CD4-positive, alpha-beta T cell (primary cell): ENCODE measurements around the gene AUTS2. TPM values are rescaled to one million over a fixed set of nuclear protein-coding genes. Genes with fewer than 3 reads are reported as not detected.

Experiments
- ATAC-seq: fragments of 200-7000 bp; cut with Tn5 transposase; one replicate; pipeline ENCODE4 v1.10.0; 2022; ENCODE audit warnings: mild to moderate bottlenecking; ENCODE audit not compliant: poor library complexity
- CTCF ChIA-PET: fragments of 350-600 bp; sonication (Branson Sonifier 250); formaldehyde crosslinking; loops from one replicate; lab custom pipeline; 2021; ENCODE audit warnings: antibody characterized with exemption, inconsistent platforms; lab: Charles Lee
- POLR2A ChIA-PET: fragments of 350-600 bp; sonication (Branson Sonifier 250); formaldehyde crosslinking; loops from one replicate; lab custom pipeline; 2021; ENCODE audit warnings: antibody characterized with exemption, inconsistent platforms; lab: Charles Lee
- DNase-seq, 14 experiments: peaks; one replicate each; pipeline ENCODE4 v3.0.0-alpha.2; 2013 to 2020; ENCODE audit warnings: mixed read lengths in 2 of 14
- H3K27ac ChIP-seq, 2 donors: one replicate each; pipeline versions ENCODE4 v1.5.1 to v1.7.0; 2013; ENCODE audit warnings: low read length in 2 of 2, low read depth in 1 of 2, mild to moderate bottlenecking in 1 of 2
- H3K27me3 ChIP-seq, 2 experiments: 1 replicate in 1 of 2; 2 replicates in 1 of 2; pipeline versions ENCODE4 v1.6.1 to v1.7.0; 2013; ENCODE audit warnings: low read length in 2 of 2, control low read depth in 1 of 2, mild to moderate bottlenecking in 1 of 2, moderate library complexity in 1 of 2; ENCODE audit not compliant: insufficient read depth in 2 of 2, control insufficient read depth in 1 of 2
- H3K36me3 ChIP-seq: one replicate; pipeline ENCODE4 v1.6.1; 2013; ENCODE audit warnings: low read length, control low read depth; ENCODE audit not compliant: insufficient read depth
- H3K4me1 ChIP-seq: one replicate; pipeline ENCODE4 v1.6.1; 2013; ENCODE audit warnings: low read length, control low read depth; ENCODE audit not compliant: insufficient read depth
- H3K4me3 ChIP-seq: one replicate; pipeline ENCODE4 v1.5.1; 2013; ENCODE audit warnings: mild to moderate bottlenecking, low read length, moderate library complexity
- H3K9me3 ChIP-seq, 2 experiments: 1 replicate in 1 of 2; 2 replicates in 1 of 2; pipeline versions ENCODE4 v1.6.1 to v1.7.0; 2013; ENCODE audit warnings: low read length in 2 of 2, mild to moderate bottlenecking in 2 of 2, control low read depth in 1 of 2, moderate library complexity in 1 of 2; ENCODE audit not compliant: control insufficient read depth in 1 of 2, insufficient read depth in 1 of 2
- H3K27ac Mint-ChIP-seq: one replicate; pipeline ENCODE4 v1.8.0; 2020; ENCODE audit warnings: mixed read lengths
- H3K27me3 Mint-ChIP-seq: one replicate; pipeline ENCODE4 v1.8.0; 2021; ENCODE audit warnings: mixed read lengths
- H3K36me3 Mint-ChIP-seq: one replicate; pipeline ENCODE4 v1.8.0; 2021; ENCODE audit warnings: low read depth, mixed read lengths
- H3K4me1 Mint-ChIP-seq: one replicate; pipeline ENCODE4 v1.8.0; 2021; ENCODE audit warnings: low read depth, mixed read lengths
- H3K4me3 Mint-ChIP-seq: one replicate; pipeline ENCODE4 v1.8.0; 2020; ENCODE audit warnings: mild to moderate bottlenecking, mixed read lengths
- H3K9me3 Mint-ChIP-seq: one replicate; pipeline ENCODE4 v1.8.0; 2020; ENCODE audit warnings: mixed read lengths
- CTCF ChIP-seq: fragments of 200-600 bp; IDR thresholded peaks from one replicate; pipeline ENCODE4 v1.8.0; 2022; ENCODE audit warnings: antibody characterized with exemption, mild to moderate bottlenecking
- intact Hi-C, 2 experiments: fragments of 100-400 bp; cut with DNase I in 1 of 2; cut with micrococcal nuclease in 1 of 2; formaldehyde crosslinking; loops; one replicate each; pipeline versions ENCODE4 v1.15.1 to v1.9.0; 2023 to 2025; cut with DNase I, micrococcal nuclease
- total RNA-seq, 174 experiments: library from RNA in 2 of 174; stranded (reverse) in 2 of 174; gene quantifications; one replicate each; pipeline ENCODE4 v1.2.3 and lab custom pipeline; 2021 to 2026

Gene AUTS2
- total RNA-seq, 2 experiments from 2014 or later: 43.6 to 47.6 TPM

- Mint-ChIP-seq H3K4me1 (no peaks in the 10 kb centered on the region), H3K4me3 (no peak overlapping the region), H3K27me3 (no peaks in the 10 kb centered on the region), H3K27ac (no peak overlapping the region), H3K9me3 (no peaks in the 10 kb centered on the region), H3K36me3 (no peaks in the 10 kb centered on the region)
- ATAC-seq: no peak
- no peaks in the 10 kb centered on the region for H3K36me3 ChIP-seq
- no peaks in the 10 kb centered on the region for H3K4me1 ChIP-seq
- no peak overlapping the region for H3K27ac ChIP-seq
- intact Hi-C loops: no loop called here
- CTCF ChIA-PET: interaction anchor here (0.6 kb wide), 1 partner anchor 21 kb away, joined by 4 read pairs; no protein-coding TSS in a partner anchor
- no peak for TF ChIP-seq CTCF
- DNase-seq: no peak
- H3K4me3 ChIP-seq: no peak overlapping the region
- POLR2A ChIA-PET: no interaction called here
- H3K9me3 ChIP-seq: no peaks in the 10 kb centered on the region
- H3K27me3 ChIP-seq: no peaks in the 10 kb centered on the region
Observed at GRCh38 chr7:69800495-69800894, 202.2 kb downstream of the AUTS2 start.

- Histone ChIP-seq H3K4me3 (no peak overlapping the region), H3K4me1 (no peaks in the 10 kb centered on the region), H3K9me3 (no peaks in the 10 kb centered on the region), H3K27me3 (no peaks in the 10 kb centered on the region), H3K36me3 (no peaks in the 10 kb centered on the region), H3K27ac (no peak overlapping the region)
- ATAC-seq (no peak), DNase-seq (no peak)
- intact Hi-C loops: no loop called here
- Mint-ChIP-seq H3K36me3 (no peaks in the 10 kb centered on the region), H3K4me3 (no peak overlapping the region), H3K9me3 (no peaks in the 10 kb centered on the region), H3K27ac (no peak overlapping the region), H3K27me3 (no peaks in the 10 kb centered on the region), H3K4me1 (no peaks in the 10 kb centered on the region)
- ChIA-PET CTCF (no interaction called here), POLR2A (no interaction called here)
- TF ChIP-seq CTCF: no peak
Observed at GRCh38 chr7:69801729-69802682, 203.7 kb downstream of the AUTS2 start.

GRCh38 chr7:69803699-69804516 is 205.6 kb downstream of the AUTS2 start:
- Mint-ChIP-seq H3K36me3 (no peaks in the 10 kb centered on the region), H3K9me3 (no peaks in the 10 kb centered on the region)

More at GRCh38 chr7:69803699-69804516, 205.6 kb downstream of the AUTS2 start:
- Histone ChIP-seq H3K36me3 (no peaks in the 10 kb centered on the region), H3K4me3 (no peak overlapping the region), H3K9me3 (no peaks in the 10 kb centered on the region), H3K4me1 (no peaks in the 10 kb centered on the region), H3K27ac (no peak overlapping the region), H3K27me3 (no peaks in the 10 kb centered on the region)
- no peak for DNase-seq
- TF ChIP-seq CTCF: no peak
- POLR2A ChIA-PET: interaction anchor here (0.7 kb wide), 1 partner anchor 298 kb away, joined by 3 read pairs; no protein-coding TSS in a partner anchor
- CTCF ChIA-PET: no interaction called here
- H3K27ac Mint-ChIP-seq: no peak overlapping the region
- intact Hi-C loops: no loop called here
- ATAC-seq: no peak
- no peak overlapping the region for H3K4me3 Mint-ChIP-seq
- H3K4me1 Mint-ChIP-seq: no peaks in the 10 kb centered on the region
- H3K27me3 Mint-ChIP-seq: no peaks in the 10 kb centered on the region
